Keratinocyte (primary cell): ENCODE measurements around the gene LEMD1. TPM values are rescaled to one million over a fixed set of nuclear protein-coding genes. Genes with fewer than 3 reads are reported as not detected.

Source experiments
- DNase-seq: peaks from one replicate; pipeline ENCODE4 v3.0.0-alpha.2; 2011; ENCODE audit warnings: low read depth, missing footprints, low spot score
- FAIRE-seq: peaks from 2 replicates; lab custom pipeline; 2011; peaks lifted over from hg19 to GRCh38; lab: Jason Lieb, UNC
- H2AFZ ChIP-seq: 2 replicates; pipeline ENCODE4 v1.6.0; 2012; ENCODE audit warnings: low read length, control low read depth, inconsistent platforms; ENCODE audit not compliant: control insufficient read depth
- H3K27ac ChIP-seq: 2 replicates; pipeline ENCODE4 v1.5.1; 2011; ENCODE audit warnings: low read length; ENCODE audit not compliant: control insufficient read depth, insufficient read depth
- H3K27me3 ChIP-seq: 3 replicates; pipeline ENCODE4 v1.6.0; 2011; ENCODE audit warnings: low read length; ENCODE audit not compliant: control insufficient read depth, insufficient read depth; ENCODE audit errors: extremely low read depth
- H3K36me3 ChIP-seq, 2 experiments: 2 replicates in 1 of 2; 3 replicates in 1 of 2; pipeline ENCODE4 v1.5.1; 2011; ENCODE audit warnings: low read length in 2 of 2, mild to moderate bottlenecking in 1 of 2; ENCODE audit not compliant: control insufficient read depth in 2 of 2, insufficient read depth in 2 of 2; ENCODE audit errors: extremely low read depth in 1 of 2
- H3K4me1 ChIP-seq: 3 replicates; pipeline ENCODE4 v1.5.1; 2011; ENCODE audit warnings: low read length; ENCODE audit not compliant: control insufficient read depth, insufficient read depth; ENCODE audit errors: extremely low read depth
- H3K4me2 ChIP-seq: 3 replicates; pipeline ENCODE4 v1.6.0; 2011; ENCODE audit warnings: low read depth, low read length; ENCODE audit not compliant: control insufficient read depth, insufficient read depth; ENCODE audit errors: extremely low read depth
- H3K4me3 ChIP-seq, 3 experiments: fragments of 200-600 bp in 1 of 3; sonication (generic) in 1 of 3; 2 replicates in 2 of 3; 3 replicates in 1 of 3; pipeline ENCODE4 v1.5.1; 2011 to 2016; ENCODE audit warnings: low read length in 3 of 3, mild to moderate bottlenecking in 3 of 3, control low read depth in 2 of 3, inconsistent platforms in 1 of 3, low read depth in 1 of 3, mixed read lengths in 1 of 3, mixed run types in 1 of 3, moderate library complexity in 1 of 3; ENCODE audit not compliant: control insufficient read depth in 2 of 3, insufficient read depth in 2 of 3; ENCODE audit errors: extremely low read depth in 1 of 3
- H3K79me2 ChIP-seq: 2 replicates; pipeline ENCODE4 v1.6.0; 2012; ENCODE audit warnings: low read length; ENCODE audit not compliant: control insufficient read depth, insufficient read depth
- H3K9ac ChIP-seq: 3 replicates; pipeline ENCODE4 v1.6.0; 2011; ENCODE audit warnings: low read length; ENCODE audit not compliant: control insufficient read depth, insufficient read depth; ENCODE audit errors: extremely low read depth
- H3K9me1 ChIP-seq: 3 replicates; pipeline ENCODE4 v1.6.0; 2011; ENCODE audit warnings: low read length; ENCODE audit not compliant: control insufficient read depth, insufficient read depth; ENCODE audit errors: extremely low read depth
- H3K9me3 ChIP-seq: 2 replicates; pipeline ENCODE4 v1.5.1; 2012; ENCODE audit warnings: low read depth, low read length; ENCODE audit not compliant: control insufficient read depth
- H4K20me1 ChIP-seq: 3 replicates; pipeline ENCODE4 v1.6.0; 2011; ENCODE audit warnings: low read length; ENCODE audit not compliant: control insufficient read depth, insufficient read depth; ENCODE audit errors: extremely low read depth
- EZH2 ChIP-seq: IDR thresholded peaks from one replicate; pipeline ENCODE4 v1.6.1; 2012; ENCODE audit warnings: inconsistent platforms, mild to moderate bottlenecking, low read length, moderate library complexity
- dilution Hi-C: fragments of 300-500 bp; cut with MboI; formaldehyde crosslinking; loops from one replicate; pipeline ENCODE4 v1.7.0; 2020; ENCODE audit warnings: low sequenced_read_pairs; ENCODE audit not compliant: extremely low pct_ligation_motif_present
- polyA plus RNA-seq, 5 experiments: library from polyadenylated mRNA; depleted of rRNA in 3 of 5; stranded (reverse) in 3 of 5; stranded (forward) in 1 of 5; unstranded in 1 of 5; fragments of >200 nt; gene quantifications; 1 replicate in 1 of 5; 2 replicates in 3 of 5; 3 replicates in 1 of 5; pipeline versions ENCODE4 v1.2.1 to v1.2.3, GENCODE V29; 2011 to 2012; ENCODE audit warnings: missing spikeins in 2 of 5, low read depth in 1 of 5, low replicate concordance in 1 of 5
- TF ChIP-seq, protein P1 (sequence below), 3 experiments: IDR thresholded peaks in 1 of 3; conservative IDR thresholded peaks in 1 of 3; optimal IDR thresholded peaks in 1 of 3; 2 replicates in 2 of 3; 3 replicates in 1 of 3; pipeline versions ENCODE3 to v1.5.1; 2011; ENCODE audit warnings: low read length in 3 of 3, mild to moderate bottlenecking in 3 of 3, moderate library complexity in 2 of 3, control low read depth in 1 of 3, inconsistent platforms in 1 of 3; ENCODE audit not compliant: insufficient read depth in 2 of 3; ENCODE audit errors: extremely low read depth in 1 of 3

The LEMD1 gene
- polyA plus RNA-seq, 1 donor (not counting 4 experiments of a cell fraction or from before 2014, with no cell fraction given) = 1.9 TPM

DNA sequence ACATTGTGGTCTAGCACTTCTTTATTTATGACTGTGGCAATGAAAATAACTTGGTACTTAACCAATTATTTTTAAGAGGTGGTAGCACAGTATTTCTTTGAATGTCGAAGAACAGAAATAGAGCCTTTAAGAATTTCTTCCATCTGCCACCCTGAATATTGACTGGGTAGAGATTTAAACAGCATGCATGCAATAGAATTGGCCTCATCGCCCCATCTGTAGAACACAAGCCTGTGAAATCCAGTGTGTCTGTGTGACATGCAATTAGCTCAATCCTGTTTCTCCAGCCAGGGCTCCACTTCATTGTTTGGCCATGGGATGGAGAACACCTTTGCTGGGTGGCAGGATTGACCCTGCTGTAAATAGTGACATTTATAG, 48.1 kb downstream of the LEMD1 start:
- H3K4me2 ChIP-seq = peak overlapping the region; percentile 71
- H3K9me1 ChIP-seq = no peaks in the 10 kb centered on the region
- no peaks in the 10 kb centered on the region for H3K9me3 ChIP-seq
- H3K27ac ChIP-seq = no peak overlapping the region
- dilution Hi-C loops = no loop called here
- peaks cover 29% of the 10 kb centered on the region for H3K4me1 ChIP-seq
- no peak overlapping the region for H3K9ac ChIP-seq
- DNase-seq (no peak), FAIRE-seq (no peak)
- H4K20me1 ChIP-seq = no peaks in the 10 kb centered on the region
- H3K4me3 ChIP-seq = no peak overlapping the region
- H3K36me3 ChIP-seq = no peaks in the 10 kb centered on the region
- no peaks in the 10 kb centered on the region for H3K79me2 ChIP-seq
- TF ChIP-seq, protein P1, sequence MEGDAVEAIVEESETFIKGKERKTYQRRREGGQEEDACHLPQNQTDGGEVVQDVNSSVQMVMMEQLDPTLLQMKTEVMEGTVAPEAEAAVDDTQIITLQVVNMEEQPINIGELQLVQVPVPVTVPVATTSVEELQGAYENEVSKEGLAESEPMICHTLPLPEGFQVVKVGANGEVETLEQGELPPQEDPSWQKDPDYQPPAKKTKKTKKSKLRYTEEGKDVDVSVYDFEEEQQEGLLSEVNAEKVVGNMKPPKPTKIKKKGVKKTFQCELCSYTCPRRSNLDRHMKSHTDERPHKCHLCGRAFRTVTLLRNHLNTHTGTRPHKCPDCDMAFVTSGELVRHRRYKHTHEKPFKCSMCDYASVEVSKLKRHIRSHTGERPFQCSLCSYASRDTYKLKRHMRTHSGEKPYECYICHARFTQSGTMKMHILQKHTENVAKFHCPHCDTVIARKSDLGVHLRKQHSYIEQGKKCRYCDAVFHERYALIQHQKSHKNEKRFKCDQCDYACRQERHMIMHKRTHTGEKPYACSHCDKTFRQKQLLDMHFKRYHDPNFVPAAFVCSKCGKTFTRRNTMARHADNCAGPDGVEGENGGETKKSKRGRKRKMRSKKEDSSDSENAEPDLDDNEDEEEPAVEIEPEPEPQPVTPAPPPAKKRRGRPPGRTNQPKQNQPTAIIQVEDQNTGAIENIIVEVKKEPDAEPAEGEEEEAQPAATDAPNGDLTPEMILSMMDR (optimal IDR thresholded peaks at IDR 0.05 in 1 of 3, IDR thresholded peaks at IDR 0.05 in 1 of 3, conservative IDR thresholded peaks at IDR 0.05 in 1 of 3; ENCODE audit: extremely low read depth in 1 of 3, insufficient read depth in 2 of 3, low read length in 3 of 3) = no peak
- no peak for TF ChIP-seq EZH2
- H3K27me3 ChIP-seq = peaks cover 9% of the 10 kb centered on the region
- H2AFZ ChIP-seq = no peak overlapping the region

DNA sequence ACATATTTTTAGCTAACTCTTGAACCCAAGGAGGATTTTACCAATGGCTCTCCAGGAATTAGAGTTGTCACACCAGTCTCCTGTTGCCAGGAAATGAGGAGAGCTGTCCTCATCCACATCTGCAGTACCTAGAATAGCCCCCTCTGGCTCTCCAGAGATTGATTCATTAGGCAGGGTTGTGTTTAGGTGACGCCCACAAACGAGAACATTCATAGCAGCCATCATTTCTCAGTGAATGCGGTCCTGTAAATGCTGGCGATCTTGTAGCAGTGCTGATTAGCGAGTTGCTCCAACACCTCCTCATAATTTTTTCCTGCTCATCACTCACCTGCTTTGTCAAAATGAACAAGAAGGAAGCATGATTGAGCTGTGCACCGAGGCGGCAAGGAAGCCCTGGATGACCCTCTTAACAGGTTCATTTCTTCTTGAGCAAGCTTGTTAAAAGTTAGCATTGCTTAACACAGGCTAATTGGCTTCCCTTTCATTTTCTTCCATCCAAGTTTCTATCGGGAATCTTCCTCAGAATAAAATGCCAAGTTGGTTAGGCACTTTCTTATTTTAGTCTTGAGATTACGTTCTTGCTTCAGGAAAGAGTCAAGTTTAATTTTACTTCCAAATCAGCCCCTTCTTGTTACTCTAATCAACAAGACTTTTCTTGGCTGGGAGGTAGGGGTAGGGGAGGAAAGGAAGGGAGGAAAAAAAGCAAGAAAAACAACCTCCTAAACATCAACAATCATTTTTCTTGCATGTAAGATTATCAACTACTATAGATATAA, 48.6 kb downstream of the LEMD1 start:
- Histone ChIP-seq H3K27me3 (peaks cover 5% of the 10 kb centered on the region), H3K79me2 (no peaks in the 10 kb centered on the region), H4K20me1 (no peaks in the 10 kb centered on the region), H3K27ac (no peak overlapping the region), H3K9ac (no peak overlapping the region), H3K4me3 (no peak overlapping the region), H3K4me1 (peaks cover 29% of the 10 kb centered on the region), H3K36me3 (no peaks in the 10 kb centered on the region), H3K9me3 (no peaks in the 10 kb centered on the region), H3K4me2 (peak overlapping the region; percentile 46), H2AFZ (no peak overlapping the region), H3K9me1 (no peaks in the 10 kb centered on the region)
- TF ChIP-seq, protein P1 (optimal IDR thresholded peaks at IDR 0.05 in 1 of 3, IDR thresholded peaks at IDR 0.05 in 1 of 3, conservative IDR thresholded peaks at IDR 0.05 in 1 of 3; ENCODE audit: extremely low read depth in 1 of 3, insufficient read depth in 2 of 3, low read length in 3 of 3) = no peak
- no peak for TF ChIP-seq EZH2
- DNase-seq (no peak), FAIRE-seq (no peak)
- dilution Hi-C loops = no loop called here
